Measurements from ENCODE around the gene FSTL4.

GRCh38 chr5:133441166-133441815 is 171.1 kb downstream of the FSTL4 start:
- no peak for TF ChIP-seq EZH2 (IDR thresholded peaks at IDR 0.05; ENCODE audit: low read depth)
- TF ChIP-seq CTCF (conservative IDR thresholded peaks at IDR 0.05): no peak
